ENCODE data around the gene TIMP2. TPM values are rescaled to one million over a fixed set of nuclear protein-coding genes. Genes with fewer than 3 reads are reported as not detected.

The TIMP2 gene
- total and polyA plus RNA-seq, 2 of the 8 experiments (the other 6 are each of a cell fraction or from before 2014, with no cell fraction given), result 18.2 to 43.3 TPM

DNA sequence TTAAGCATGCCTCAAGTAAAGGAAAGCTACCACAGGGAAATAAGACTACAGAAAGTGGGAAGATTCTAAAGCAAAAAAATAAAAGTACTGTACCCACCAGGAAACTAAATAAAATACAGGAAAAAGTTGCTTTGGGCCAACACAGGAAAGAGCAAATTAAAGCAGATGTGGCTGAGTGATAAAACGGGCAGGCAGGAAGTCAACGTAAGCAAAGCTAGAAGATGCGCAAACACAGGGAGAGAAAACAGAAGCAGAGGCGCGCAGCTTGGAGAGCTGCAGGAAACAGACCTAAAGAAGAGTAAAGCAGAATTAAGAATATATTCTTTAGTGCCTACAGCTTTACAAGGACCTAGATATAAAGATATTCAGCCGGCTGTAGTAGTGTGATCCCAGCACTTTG lies 106.3 kb downstream of the TIMP2 start:
- Histone ChIP-seq H3K4ac (replicated peaks; ENCODE audit: insufficient read length, low read depth, low read length) (no peak overlapping the region), H2AFZ (ENCODE audit: low read length) (no peak overlapping the region), H2BK5ac (ENCODE audit: low read depth, low read length) (no peak overlapping the region), H3K4me2 (ENCODE audit: insufficient read depth in 1 of 2, low read depth in 2 of 2, low read length in 2 of 2) (no peak overlapping the region), H3K36me3 (ENCODE audit: control insufficient read depth in 2 of 4, insufficient read depth in 4 of 4, low read length in 3 of 4) (peaks cover 47 to 76% (median 75%) of the 10 kb centered on the region in 4 experiments), H4K20me1 (replicated peaks in 1 of 2; ENCODE audit: control insufficient read depth in 1 of 2, insufficient read depth in 2 of 2, low read length in 2 of 2) (peaks cover 10 to 18% of the 10 kb centered on the region in 2 experiments), H3K56ac (replicated peaks; ENCODE audit: insufficient read length, low read depth, low read length) (no peak overlapping the region), H4K91ac (replicated peaks; ENCODE audit: insufficient read length, low read length) (no peak overlapping the region), H3K4me3 (ENCODE audit: extremely low read depth in 1 of 4, insufficient read depth in 2 of 4, low read depth in 3 of 4, low read length in 4 of 4) (no peak overlapping the region), H4K8ac (ENCODE audit: extremely low read depth, insufficient read depth, low read length) (no peak overlapping the region), H3K9me3 (ENCODE audit: insufficient read depth in 2 of 2, low read depth in 1 of 2, low read length in 1 of 2) (no peaks in the 10 kb centered on the region), H4K5ac (ENCODE audit: insufficient read length, low read depth, low read length) (no peak overlapping the region), H2BK20ac (ENCODE audit: low read length) (no peak overlapping the region), H2BK12ac (ENCODE audit: low read depth, low read length) (no peak overlapping the region), H3K18ac (ENCODE audit: extremely low read depth, low read length) (no peak overlapping the region), H3K79me1 (ENCODE audit: low read depth, low read length) (peaks cover 1% of the 10 kb centered on the region), H3K14ac (ENCODE audit: insufficient read length) (no peak overlapping the region), H3K4me1 (replicated peaks in 1 of 4; ENCODE audit: control insufficient read depth in 3 of 4, insufficient read depth in 4 of 4, low read length in 3 of 4) (no peaks in the 10 kb centered on the region), H3K27ac (ENCODE audit: low read depth, low read length) (no peak overlapping the region), H2BK15ac (ENCODE audit: low read length) (no peak overlapping the region), H2AK5ac (ENCODE audit: low read depth, low read length) (no peak overlapping the region), H3K23ac (ENCODE audit: insufficient read length) (no peak overlapping the region), H3K27me3 (replicated peaks in 1 of 4; ENCODE audit: control insufficient read depth in 3 of 4, extremely low read depth in 1 of 4, insufficient read depth in 3 of 4, low read length in 3 of 4) (no peaks in the 10 kb centered on the region), H2BK120ac (replicated peaks; ENCODE audit: low read depth, low read length) (no peak overlapping the region), H3K23me2 (ENCODE audit: low read depth, low read length) (no peaks in the 10 kb centered on the region), H3K79me2 (ENCODE audit: control insufficient read depth in 1 of 2, insufficient read depth in 2 of 2, low read length in 2 of 2) (peaks cover 0 to 6% of the 10 kb centered on the region in 2 experiments; a peak in 1 of 4 replicates), H3K9ac (replicated peaks in 1 of 4; ENCODE audit: extremely low read depth in 1 of 4, low read depth in 3 of 4, low read length in 3 of 4) (no peak overlapping the region)
- CTCF ChIA-PET (ENCODE audit: partially characterized antibody), result interaction anchor here (0.6 to 2.0 kb wide), 5 partner anchors 9 to 322 kb away, joined by 3 to 5 read pairs (median 4); no protein-coding TSS in a partner anchor
- DNase-seq (ENCODE audit: low read depth in 1 of 2, low spot score in 2 of 2) (no peak), FAIRE-seq (no peak)
- POLR2A ChIA-PET (ENCODE audit: partially characterized antibody), result interaction anchor here (2.1 to 3.2 kb wide), 2 partner anchors 15 to 20 kb away, joined by 5 to 12 read pairs; no protein-coding TSS in a partner anchor
- whole genome bisulfite sequencing, 2 experiments (ENCODE audit: extremely low coverage in 1 of 2, insufficient coverage in 1 of 2, insufficient read length in 1 of 2, insufficient replicate concordance in 2 of 2, low coverage in 1 of 2, low lambda C conversion rate in 2 of 2, missing lambda C conversion rate in 1 of 2), result 96% methylated on average over 6 of the region's 6 CpGs; no CpG with 5 or more reads in 1 of the 2 experiments
- TF ChIP-seq EZH2 (IDR thresholded peaks at IDR 0.05; ENCODE audit: low read depth, low read length, severe bottlenecking), result no peak
- TF ChIP-seq RXRA (IDR thresholded peaks at IDR 0.05; ENCODE audit: insufficient read depth, low read depth, low read length), result no peak
- TF ChIP-seq YY1 (IDR thresholded peaks at IDR 0.05; ENCODE audit: low read depth, low read length), result no peak
- TF ChIP-seq, protein P1, sequence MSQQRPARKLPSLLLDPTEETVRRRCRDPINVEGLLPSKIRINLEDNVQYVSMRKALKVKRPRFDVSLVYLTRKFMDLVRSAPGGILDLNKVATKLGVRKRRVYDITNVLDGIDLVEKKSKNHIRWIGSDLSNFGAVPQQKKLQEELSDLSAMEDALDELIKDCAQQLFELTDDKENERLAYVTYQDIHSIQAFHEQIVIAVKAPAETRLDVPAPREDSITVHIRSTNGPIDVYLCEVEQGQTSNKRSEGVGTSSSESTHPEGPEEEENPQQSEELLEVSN (IDR thresholded peaks at IDR 0.05), result no peak
- TF ChIP-seq KDM5A (IDR thresholded peaks at IDR 0.05; ENCODE audit: low read length), result no peak
- TF ChIP-seq FOSL1 (IDR thresholded peaks at IDR 0.05; ENCODE audit: insufficient read depth, low read depth, low read length), result no peak
- TF ChIP-seq BCL11A (IDR thresholded peaks at IDR 0.05; ENCODE audit: low read depth in 2 of 2, low read length in 2 of 2), result no peak
- TF ChIP-seq NANOG (IDR thresholded peaks at IDR 0.05; ENCODE audit: insufficient read depth, low read depth, low read length, poor library complexity, severe bottlenecking), result no peak
- no peak for TF ChIP-seq EGR1 (IDR thresholded peaks at IDR 0.05; ENCODE audit: borderline replicate concordance, low read depth, low read length)
- no peak for TF ChIP-seq TCF12 (IDR thresholded peaks at IDR 0.05; ENCODE audit: low read depth, low read length)
- TF ChIP-seq KDM4A (IDR thresholded peaks at IDR 0.05; ENCODE audit: low read depth, low read length, severe bottlenecking), result no peak
- no peak for TF ChIP-seq BRCA1 (IDR thresholded peaks at IDR 0.05; ENCODE audit: low read depth, low read length)
- no peak for TF ChIP-seq POLR2AphosphoS5 (IDR thresholded peaks at IDR 0.05; ENCODE audit: low read depth, low read length)

Measured in H1 (cell line).